HG03460 (cell line): Measurements from ENCODE around the gene SLC32A1.

Source experiments
- ATAC-seq: cut with Tn5 transposase; IDR thresholded peaks from one replicate; pipeline ENCODE4 v1.9.1; 2021; ENCODE audit not compliant: unreplicated experiment

Gene SLC32A1

DNA sequence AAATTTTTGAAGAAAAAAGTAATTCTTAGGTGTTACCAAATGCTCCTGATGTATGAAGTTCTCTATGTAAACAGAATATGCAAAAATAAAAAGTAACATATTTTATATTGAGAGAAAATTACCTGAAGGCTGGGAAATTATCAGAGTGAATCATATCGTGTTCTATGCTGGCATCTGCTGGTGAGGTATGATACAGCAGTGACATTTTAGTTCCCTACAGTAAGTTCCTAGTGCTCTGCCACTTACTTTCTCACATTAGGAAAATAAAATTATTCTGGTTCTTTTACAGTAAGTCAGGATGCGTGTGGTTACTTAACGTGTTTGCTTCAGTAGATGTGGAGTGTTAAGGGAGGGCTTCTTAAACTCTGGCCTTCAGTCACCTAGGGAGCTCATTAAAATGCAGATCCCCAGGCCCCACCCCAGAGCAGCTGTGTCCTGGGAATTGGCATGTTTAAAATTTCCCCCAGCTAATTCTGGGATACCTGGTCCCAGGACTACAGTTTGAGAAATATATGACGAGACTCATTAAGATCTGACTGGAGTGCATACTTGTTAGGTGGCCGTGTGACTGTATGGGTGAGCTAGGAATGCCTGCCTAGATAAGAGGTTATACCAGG lies 27.2 kb downstream of the SLC32A1 start:
- no peak for ATAC-seq

- no peak for ATAC-seq
Observed at GRCh38 chr20:38752029-38752428, 27.7 kb downstream of the SLC32A1 start.

- ATAC-seq: no peak
Observed at GRCh38 chr20:38754924-38755323, 30.6 kb downstream of the SLC32A1 start.

- ATAC-seq: no peak
Observed at GRCh38 chr20:38755324-38755910, 31.1 kb downstream of the SLC32A1 start.

DNA sequence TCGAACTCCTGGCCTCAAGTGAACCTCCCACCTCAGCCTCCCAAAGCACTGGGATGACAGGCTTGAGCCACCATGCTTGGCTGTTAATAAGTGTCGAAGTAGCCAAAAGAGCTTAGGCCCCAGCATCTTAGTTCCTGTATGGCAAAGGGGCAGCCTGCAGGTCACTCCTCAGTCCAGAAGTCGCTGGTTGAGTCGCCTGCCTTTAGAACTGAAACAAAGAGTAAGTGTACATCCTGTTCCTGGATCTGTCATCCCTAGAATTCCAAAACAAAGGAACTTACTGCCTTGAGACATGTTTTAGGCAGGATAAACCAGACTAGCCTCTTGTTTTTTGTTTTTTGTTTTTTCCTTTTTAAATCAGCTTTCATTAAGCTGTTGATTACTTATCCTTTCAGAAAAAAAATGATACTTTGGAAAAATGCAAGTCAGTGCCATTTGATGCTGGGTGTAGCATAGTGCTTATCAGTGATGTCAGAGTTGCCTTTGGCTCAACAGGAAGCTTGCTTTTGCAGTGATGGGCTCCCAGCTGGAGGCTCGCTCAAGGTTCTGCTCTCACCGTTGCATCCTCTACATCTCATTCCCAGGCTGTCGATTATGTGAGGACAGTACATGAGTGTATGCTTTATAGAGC lies 33.0 kb downstream of the SLC32A1 start:
- ATAC-seq: no peak

- ATAC-seq: no peak
Observed at GRCh38 chr20:38759106-38759505, 34.8 kb downstream of the SLC32A1 start.

DNA sequence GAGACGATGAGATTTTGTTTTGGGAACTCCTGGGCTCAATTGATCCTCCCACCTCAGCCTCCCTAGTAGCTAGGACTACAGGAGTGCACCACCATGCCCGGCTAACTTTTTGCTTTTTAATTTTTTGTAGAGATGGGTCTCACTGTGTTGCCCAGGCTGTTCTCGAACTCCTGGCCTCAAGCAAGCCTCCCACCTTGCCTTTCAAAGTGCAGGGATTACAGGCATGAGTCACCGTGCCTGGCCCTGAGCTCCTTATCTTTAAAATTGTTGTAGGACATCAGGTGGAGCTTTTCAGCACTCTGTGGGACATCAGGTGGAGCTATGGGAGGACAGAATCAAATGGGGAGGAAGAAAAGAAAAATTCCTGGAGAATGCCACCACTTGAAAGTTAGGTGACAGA lies 36.7 kb downstream of the SLC32A1 start:
- ATAC-seq: no peak

GRCh38 chr20:38762174-38762573 lies 37.9 kb downstream of the SLC32A1 start:
- ATAC-seq: no peak

GRCh38 chr20:38763616-38764015 lies 39.3 kb downstream of the SLC32A1 start:
- no peak for ATAC-seq

GRCh38 chr20:38764567-38765318 lies 40.5 kb downstream of the SLC32A1 start:
- no peak for ATAC-seq

DNA sequence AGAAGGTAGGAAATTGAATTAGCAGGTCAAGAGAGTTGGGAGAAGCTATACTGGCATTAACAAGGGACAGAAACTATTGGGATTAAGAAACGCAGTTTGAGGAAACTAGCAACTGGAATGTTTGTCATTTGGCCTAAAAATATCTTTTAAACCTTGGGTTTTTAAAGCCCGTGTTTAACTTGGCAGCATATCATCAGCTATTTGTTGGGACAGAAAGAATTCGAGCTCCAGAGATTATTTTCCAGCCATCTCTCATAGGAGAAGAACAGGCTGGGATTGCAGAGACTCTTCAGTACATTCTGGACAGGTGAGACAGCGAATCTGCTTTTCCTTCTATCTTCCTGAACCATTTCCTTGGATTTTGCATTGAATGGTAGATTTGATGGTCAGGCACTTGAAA lies 41.8 kb downstream of the SLC32A1 start:
- no peak for ATAC-seq

DNA sequence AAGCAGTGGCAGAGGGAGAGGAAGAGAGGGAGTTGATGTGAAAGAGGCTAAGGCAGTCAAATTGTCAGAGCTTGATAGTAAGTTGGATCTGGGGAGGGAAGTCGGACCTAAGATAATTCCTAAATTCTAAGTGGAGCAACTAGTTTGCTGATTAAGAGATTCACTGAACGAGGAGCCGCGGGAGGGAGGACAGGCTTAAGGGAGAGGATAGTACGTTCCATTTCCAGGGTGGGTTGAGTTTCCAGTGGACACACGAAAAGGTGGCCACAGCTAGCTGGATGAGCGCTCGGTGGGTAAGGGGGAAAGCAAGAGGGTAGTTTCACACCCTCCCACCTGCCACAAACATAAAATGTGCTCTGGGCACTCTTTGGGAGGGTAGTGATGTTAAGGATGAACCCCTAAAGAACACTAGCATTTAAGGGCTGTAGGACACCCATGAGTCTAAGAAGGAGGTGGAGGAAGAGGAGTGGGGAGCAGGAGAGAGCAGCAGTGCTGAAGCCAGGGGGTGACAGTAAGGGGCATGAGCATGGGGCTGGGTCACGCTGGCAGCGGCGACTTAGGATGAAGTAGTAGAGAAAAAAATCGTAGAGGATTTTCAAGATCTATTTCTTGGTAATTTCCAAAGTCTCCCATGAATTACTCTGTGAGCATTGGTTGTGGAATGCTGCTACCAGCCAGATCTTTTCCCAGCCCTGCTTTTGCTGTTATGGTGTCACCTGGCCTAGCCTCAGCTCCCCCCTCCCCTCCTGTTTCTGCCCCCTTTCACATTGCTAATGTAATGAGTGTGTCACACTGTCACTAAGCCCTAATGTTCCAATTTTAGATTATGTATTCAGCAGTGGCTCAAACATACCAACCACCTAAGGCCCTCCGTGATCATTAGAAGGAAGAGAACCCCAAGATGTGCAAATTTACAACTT lies 45.4 kb downstream of the SLC32A1 start:
- no peak for ATAC-seq

- no peak for ATAC-seq
Observed at GRCh38 chr20:38770546-38770945, 46.3 kb downstream of the SLC32A1 start.

GRCh38 chr20:38770970-38771369 lies 46.7 kb downstream of the SLC32A1 start:
- no peak for ATAC-seq

DNA sequence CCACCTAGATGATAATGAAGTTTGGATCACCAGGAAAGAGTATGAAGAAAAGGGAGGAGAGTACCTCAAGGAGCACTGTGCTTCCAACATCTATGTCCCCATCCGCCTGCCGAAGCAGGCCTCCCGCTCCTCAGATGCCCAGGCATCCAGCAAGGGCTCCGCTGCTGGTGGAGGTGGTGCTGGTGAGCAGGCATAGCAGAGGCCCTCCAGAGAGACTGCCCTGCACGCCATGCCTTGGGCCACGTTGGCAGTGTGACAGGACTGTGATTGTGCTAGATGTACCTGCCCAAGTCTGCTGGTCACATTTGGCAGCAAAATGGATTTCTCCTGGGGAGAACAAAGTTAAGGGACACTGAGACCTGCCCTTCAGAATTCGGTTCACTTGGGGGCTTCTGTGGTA lies 47.3 kb downstream of the SLC32A1 start:
- no peak for ATAC-seq

GRCh38 chr20:38774167-38774566 lies 49.9 kb downstream of the SLC32A1 start:
- ATAC-seq: no peak

GRCh38 chr20:38776363-38776762 lies 52.1 kb downstream of the SLC32A1 start:
- ATAC-seq: no peak
